Lower leg skin (tissue), 3 donors: ENCODE measurements around the gene GADL1.

Experiments
- POLR2A ChIP-seq, 2 donors: fragments of 450-650 bp; IDR thresholded peaks; one replicate each; pipeline ENCODE4 v1.6.1; 2016 to 2017; ENCODE audit warnings: antibody characterized with exemption in 2 of 2, mild to moderate bottlenecking in 1 of 2, moderate library complexity in 1 of 2
- TF ChIP-seq, protein P1 (sequence below), 3 donors: fragments of 450-650 bp; IDR thresholded peaks; one replicate each; pipeline ENCODE4 v1.5.1; 2016; ENCODE audit warnings: antibody characterized with exemption in 3 of 3, mild to moderate bottlenecking in 3 of 3, moderate library complexity in 2 of 3

DNA sequence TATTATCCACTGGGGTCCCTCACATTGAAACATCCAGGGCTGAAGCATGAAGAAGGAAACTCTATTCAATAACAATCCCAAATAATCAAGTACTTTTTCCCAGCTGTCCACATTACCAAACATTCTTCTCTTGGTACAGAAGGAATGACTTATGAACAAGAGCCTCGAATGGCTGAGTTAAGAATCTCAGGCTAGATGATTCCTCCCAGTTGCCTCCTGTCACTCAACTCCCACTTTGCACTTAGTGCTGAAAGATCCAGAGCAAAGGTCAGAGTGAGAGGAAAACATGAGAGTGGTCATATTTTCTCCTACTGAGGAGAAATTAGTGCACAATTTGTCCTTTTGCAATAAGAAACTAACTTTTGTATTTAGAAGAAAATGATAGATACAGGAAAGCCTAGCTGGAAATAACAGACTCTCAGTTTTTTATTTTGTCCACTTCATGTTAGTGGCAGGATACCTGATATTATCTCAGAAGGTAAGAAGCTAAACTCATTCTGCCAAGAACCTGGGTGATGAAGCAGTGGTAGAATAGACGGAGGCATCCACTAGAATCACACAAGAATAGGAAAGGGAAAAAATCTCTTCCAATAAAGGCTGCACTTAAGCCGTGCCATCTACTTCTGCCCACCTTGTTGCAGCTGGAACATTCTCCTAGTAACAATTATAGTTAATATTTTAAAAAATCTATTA is 46.2 kb downstream of the GADL1 start:
- TF ChIP-seq, protein P1, sequence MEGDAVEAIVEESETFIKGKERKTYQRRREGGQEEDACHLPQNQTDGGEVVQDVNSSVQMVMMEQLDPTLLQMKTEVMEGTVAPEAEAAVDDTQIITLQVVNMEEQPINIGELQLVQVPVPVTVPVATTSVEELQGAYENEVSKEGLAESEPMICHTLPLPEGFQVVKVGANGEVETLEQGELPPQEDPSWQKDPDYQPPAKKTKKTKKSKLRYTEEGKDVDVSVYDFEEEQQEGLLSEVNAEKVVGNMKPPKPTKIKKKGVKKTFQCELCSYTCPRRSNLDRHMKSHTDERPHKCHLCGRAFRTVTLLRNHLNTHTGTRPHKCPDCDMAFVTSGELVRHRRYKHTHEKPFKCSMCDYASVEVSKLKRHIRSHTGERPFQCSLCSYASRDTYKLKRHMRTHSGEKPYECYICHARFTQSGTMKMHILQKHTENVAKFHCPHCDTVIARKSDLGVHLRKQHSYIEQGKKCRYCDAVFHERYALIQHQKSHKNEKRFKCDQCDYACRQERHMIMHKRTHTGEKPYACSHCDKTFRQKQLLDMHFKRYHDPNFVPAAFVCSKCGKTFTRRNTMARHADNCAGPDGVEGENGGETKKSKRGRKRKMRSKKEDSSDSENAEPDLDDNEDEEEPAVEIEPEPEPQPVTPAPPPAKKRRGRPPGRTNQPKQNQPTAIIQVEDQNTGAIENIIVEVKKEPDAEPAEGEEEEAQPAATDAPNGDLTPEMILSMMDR (IDR thresholded peaks at IDR 0.05): no peak
- no peak for TF ChIP-seq POLR2A (IDR thresholded peaks at IDR 0.05)
